ENCODE measurements around the gene MCRIP2.
A peak's percentile ranks its signal among the peaks of the same experiment; 100 is the strongest.

Gene MCRIP2

DNA sequence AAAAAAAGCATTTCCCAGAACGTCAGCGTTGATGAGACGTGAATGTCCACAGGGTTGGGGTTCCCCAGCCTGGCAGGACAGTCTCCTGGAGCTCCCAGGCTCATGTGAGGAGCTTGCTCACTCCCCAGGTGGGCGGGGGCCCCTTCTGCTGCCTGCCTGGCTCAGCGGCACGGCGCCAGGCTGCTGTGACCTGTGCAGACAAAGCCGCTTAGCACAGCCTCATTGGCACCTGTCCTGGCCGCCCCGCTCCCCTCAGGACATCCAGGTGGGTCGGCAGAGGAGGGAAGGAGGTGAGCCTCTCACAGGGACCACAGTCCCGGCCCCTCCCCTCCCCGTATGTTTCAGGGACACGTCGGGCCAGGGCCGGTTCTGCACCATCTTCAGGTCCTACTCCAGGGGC, 23.8 kb upstream of the MCRIP2 start:
- DNase-seq, result no peak

DNA sequence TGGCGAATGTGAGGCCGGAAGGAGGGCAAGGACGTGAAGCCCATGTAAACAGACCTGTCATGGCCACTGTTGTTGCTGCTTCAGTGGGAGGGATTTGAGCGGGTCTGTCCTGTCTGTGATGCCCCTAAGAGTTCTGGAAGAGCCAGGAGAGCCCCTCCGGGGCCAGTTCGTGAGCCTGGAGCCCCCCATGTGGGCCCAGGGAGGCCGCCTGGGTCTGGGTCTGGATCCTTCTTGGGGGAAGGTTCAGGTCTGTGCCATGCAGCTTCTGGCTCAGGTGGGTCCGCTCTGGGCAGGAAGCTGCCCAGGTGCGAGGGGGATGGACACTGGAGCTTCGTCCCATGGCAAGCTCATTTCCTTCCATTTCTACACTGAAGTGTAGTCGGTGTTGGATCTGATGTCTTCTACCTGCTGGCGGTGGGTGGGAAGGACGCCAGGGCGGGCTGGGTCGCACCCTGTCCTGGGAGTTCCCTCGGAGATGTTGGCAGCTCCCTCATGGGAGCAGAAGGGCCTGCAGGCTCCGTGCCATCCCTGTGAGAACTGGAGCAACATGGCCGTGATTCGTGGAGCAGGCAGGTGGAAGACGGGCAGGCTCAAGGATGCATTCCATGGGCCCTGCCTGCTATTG, 22.0 kb upstream of the MCRIP2 start:
- DNase-seq, result no peak

DNA sequence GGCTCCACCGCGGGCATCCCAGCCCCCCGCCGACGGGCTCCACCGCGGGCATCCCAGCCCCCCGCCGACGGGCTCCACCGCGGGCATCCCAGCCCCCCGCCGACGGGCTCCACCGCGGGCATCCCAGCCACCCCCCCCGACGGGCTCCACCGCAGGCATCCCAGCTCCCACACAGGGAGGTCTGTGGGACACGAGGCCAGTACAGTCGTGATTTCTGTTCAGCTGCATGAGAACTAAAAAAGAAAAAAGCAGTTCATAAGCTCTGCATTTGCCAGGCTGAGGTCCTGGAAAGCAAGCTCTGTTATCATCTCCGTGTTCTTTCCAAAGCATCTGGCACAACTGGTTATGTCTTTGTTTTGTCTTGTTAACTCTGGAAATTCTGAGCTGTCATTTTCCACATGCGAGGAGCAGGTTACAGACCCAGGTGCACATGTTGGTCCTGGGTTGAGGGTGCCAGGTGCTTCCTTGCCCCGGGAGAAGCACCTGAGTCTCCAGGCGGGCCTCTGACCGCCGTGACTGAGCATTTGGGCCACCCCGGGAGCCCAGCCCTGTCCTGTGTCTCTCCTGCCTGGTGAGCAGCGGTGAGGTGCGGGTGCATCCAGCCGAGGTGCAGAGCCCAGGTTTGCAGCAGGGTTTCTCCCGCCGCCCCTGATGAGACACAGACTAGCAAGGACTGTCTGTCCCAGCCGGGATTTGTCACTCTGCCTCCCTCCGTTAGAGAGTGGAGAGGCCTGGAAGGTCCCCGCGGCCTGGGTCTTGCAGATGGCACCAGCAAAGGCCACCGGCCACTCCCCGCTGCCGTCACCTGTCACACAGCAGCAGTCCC, 20.7 kb upstream of the MCRIP2 start:
- DNase-seq, result no peak

DNA sequence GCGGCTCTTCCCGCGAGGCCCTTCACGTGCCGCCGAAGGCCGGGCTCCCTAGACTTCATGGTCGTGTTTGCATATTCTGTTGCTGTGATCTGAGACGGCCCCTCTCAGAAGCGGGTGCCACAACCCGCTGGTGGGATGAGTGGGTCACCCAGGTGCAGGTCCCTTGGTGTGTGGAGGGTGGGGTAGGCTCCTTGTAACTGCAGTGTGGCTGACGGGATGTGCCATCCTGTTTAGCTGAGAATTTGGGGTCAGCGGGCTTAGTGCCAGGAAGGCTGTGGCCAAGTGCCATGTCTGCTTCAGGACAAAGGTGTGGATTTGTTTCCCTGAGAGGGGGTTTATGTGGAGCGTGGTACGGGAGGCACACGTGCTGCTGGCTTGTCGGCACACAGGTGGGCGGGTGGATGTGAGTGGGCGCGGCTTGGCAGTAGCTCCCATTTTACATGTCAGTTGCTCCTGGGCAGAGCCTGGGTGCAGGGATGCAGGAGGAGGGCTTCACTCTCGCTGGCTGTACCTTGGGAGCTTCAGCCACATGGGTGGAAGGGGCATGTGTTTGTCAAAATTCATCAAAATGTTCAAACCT, 20.0 kb upstream of the MCRIP2 start:
- DNase-seq, result peak; percentile 10

DNA sequence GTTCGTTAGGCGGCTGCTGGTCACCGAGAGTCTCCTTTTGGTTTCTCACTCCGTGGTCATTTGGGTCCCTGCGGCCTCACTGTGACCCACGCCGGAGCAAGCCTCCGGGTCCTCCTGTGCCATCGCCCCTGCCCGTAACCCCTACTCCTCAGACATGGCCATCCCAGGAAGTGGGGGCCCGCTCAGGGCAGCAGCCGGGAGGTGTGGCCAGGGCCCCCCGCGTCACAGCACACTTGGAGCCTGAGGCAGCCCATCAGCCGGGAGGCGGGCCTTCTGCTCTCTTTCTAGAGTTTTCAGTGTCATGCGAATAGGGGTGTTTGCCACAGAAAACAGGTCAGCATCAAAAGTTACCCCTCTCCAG, 18.7 kb upstream of the MCRIP2 start:
- DNase-seq, result no peak

DNA sequence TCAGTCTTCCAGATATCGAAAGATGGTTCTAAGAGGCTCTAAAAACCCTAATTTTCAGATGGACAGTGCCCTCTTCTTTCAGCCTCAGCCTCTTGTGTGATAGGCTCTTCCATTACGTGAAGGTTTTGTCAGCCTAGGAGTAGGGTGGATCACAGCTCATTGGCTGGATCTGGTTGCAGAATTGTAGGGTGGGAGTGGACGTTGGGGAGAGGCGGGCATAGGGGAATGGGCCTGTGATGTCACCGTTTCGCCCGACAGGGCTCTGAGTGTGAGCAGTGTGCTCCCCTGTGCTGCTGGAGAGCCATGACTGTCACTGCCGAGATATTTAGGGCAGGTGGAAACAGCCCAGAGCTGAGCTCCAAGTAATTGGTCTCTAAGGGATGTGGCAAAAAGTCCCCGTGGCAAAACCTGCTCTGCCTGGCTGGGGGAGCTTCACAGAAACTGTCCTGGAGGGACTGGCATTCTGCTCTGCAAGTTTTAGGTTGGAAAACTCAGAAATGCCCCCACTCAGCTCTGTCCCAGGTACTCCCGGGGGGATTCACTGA, 17.0 kb upstream of the MCRIP2 start:
- no peak for DNase-seq

DNA sequence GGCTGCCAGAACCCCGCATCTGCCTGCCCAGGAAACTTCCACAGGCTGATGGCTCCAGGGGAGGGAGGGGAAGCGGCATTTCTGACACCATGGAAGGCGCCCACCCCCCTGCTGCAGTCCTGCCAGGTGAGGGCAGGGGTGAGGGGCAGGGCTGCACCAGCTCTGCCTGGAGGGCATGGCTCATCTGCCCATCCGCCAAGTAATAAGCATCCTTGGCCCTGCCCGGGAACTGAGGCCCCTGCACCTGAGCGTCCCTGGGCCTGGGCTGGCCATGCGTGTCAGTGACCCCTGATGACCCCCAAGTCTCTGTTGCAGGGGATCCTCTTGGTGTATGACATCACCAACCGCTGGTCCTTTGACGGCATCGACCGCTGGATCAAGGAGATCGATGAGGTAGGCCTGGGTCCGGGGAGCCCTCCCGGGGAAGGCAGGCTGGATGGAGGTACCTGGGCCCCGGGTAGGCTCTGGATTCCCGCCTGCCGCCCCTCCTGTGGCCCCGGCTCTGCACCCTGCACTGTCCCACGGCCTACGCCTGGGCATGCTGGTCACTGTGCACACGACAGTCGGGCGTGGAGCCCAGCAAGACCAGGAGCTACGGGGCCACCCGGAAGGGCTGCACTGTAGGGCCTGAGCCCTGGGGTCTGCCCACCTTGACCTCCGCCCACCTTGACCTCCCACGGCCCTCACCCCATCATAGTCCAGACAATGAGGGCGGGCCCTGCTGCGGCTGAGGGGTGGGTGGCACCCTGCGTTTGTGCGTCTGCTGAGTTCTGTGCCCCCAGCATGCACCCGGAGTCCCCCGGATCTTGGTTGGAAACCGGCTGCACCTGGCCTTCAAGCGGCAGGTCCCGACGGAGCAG, 16.3 kb upstream of the MCRIP2 start:
- DNase-seq, result no peak

DNA sequence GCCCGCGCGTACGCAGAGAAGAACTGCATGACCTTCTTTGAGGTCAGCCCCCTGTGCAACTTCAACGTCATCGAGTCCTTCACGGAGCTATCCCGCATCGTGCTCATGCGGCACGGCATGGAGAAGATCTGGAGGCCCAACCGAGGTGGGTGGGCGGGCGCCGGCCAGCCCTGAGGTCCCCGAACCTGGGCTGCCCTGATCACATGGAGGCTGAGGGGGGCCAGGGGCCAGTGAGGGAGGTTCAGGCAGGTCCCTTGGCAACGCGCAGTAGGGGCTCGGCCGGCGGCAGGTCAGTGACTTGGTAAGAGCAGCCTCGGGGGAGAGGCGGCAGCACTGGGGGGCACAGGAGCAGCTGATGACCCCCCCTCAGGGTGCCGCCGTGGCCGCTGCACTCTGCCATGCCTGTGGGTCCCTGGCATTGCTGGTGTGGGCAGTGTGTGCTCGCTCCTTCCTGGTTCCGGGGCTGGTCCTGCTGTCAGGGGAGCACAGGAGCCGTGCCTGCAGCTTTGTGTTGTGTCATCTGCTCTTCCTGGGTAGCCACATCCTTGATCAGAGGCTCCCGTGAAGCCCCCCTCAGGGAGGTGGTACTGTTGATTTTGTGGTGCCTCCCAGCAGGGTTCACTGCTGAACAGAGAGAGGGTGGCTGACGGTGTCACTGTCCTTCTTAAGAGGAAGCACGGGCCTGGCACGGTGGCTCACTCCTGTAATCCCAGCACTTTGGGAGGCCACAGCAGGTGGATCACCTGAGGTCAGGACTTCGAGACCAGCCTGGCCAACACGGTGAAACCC, 15.5 kb upstream of the MCRIP2 start:
- no peak for DNase-seq

DNA sequence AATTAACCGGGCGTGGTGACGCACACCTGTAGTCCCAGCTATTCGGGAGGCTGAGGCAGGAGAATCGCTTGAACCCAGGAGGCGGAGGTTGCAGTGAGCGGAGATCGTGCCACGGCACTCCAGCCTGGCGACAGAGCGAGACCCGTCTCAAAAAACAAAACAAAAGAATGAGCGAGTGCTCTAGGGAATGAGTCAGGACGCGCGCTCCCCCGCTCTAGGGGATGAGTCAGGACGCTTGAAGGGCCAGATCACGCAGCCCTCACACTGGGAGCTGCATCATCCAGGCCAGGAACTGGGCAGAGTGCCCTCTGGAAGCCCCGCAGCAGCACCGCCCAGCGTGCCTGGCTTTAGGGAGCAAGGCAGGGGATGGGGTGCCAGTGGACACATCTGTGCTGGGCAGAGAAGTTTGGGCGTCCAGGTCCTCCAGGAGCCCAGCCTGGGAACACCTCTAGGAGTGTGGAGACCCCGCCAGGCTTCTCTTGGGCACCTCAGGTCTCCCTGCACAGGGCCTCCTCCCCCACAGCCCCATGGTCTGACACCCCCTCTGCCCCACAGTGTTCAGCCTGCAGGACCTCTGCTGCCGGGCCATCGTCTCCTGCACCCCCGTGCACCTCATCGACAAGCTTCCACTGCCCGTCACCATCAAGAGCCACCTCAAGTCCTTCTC, 14.7 kb upstream of the MCRIP2 start:
- DNase-seq, result no peak

DNA sequence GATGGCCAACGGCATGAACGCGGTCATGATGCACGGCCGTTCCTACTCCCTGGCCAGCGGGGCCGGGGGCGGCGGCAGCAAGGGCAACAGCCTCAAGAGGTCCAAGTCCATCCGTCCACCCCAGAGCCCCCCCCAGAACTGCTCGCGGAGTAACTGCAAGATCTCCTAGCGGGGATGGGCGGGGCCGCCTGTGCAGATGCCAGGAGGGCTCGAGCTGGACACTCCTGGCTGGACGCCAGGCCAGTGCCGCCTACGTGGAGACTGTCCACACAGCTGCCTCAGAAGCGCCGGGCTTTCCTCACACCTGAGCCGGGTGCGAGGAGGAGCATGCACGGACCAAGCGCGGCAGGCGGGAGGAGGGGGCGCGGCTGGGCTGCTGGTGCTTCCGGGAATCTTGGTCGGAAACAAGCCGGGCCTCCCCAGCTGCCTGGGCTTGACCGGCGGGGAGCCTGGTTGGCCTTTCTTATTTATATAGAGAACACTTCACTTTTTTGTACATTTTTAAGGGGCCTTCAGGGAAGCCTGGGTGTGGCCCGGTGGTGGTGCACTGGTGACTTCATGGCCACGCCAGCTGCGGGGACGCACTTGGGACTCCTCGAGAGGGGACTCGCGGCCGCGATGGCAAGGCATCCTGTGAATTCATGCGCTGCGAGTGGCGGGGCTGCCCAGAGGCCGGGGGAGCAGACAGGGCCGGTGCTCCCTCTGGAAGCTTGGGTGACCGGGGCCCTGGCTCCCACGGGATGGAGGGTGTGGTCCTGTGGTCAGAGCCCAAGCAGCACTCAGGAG, 14.0 kb upstream of the MCRIP2 start:
- DNase-seq, result peak; percentile 70

DNA sequence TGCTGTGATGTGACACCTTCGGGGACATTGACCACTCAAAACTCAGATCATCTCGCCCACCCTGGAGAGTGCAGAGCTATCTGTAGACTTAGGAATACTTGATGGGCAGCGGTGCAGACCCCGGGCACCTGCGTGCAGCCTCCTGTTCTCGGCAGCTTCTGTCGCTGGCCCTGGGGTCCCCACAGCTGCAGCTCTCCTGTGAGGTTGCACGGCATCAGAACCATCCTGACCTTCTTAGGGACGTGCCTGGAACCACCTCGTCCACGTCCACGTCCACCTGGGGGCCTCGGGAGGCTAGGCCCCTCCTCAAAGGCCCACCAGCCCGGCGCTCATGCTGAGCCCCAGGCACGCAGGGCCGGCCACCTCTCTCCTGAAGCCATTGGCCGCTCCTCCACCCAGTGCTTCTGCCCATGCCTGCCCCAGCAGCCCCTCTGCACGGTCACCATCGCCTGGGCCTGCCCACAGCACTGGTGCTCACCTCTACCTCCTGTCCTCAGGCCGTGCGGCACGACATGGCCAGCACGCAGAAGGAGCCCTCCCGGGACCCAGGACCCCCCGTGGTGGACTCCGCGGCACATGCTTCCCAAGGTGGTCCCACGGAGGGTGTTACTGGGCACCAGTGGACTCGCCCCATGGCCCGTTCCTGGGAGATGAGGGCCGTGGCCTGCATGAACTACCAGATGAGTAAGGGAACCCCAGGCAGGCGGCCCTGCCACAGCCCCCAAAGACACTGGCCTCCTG, 13.1 kb upstream of the MCRIP2 start:
- no peak for DNase-seq

DNA sequence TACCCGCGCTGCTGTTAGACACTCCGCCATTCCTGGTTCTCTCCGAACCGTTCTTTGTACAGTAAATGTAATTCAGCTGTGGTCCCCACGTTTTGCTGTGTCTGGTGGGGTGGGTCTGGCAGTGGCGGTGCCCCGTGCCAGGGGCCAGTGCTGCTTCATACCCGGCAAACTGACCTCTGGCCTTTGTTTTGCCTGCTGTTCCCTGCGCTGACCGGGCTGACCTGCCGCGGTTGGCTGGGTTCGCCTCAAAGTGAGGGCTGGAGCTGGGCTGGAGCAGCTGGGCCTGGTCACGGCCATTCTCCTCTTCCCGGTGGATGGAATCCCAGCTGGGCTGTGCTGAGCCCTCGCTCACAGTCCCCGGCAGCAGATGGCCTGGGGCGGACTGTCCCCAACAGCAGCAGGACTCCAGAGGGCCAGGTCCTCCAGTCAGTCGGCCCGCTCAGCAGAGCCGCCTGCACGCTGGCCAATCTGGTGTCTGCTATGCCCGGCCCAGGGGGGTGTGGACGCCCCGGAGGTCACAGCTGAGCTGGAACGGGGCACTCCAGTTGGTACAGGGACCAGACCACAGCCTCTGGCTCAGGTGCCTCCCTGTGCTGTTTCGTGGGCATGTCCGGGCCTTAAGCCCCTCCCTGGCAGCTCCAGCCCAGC, 12.3 kb upstream of the MCRIP2 start:
- no peak for DNase-seq

DNA sequence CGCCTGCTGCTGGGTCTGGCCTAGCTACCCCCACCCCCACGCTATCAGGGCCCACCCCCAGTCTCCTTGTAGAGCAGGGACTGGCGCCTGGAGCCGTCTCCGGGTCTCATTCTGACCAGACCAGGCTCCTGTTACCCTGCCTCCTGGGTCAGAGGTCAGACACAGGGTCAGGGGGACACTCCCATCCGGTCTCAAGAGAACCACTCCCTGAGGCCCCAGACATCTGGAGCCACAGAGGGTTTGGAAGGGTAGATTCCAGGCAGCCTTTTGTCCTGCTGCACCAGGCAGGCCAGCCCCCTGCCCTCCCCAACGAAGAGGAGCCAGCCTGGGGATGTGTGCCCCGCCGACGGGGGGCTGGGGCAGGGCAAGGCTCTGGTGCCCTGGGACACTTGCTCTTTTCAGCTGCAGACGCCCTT, 11.8 kb upstream of the MCRIP2 start:
- no peak for DNase-seq

DNA sequence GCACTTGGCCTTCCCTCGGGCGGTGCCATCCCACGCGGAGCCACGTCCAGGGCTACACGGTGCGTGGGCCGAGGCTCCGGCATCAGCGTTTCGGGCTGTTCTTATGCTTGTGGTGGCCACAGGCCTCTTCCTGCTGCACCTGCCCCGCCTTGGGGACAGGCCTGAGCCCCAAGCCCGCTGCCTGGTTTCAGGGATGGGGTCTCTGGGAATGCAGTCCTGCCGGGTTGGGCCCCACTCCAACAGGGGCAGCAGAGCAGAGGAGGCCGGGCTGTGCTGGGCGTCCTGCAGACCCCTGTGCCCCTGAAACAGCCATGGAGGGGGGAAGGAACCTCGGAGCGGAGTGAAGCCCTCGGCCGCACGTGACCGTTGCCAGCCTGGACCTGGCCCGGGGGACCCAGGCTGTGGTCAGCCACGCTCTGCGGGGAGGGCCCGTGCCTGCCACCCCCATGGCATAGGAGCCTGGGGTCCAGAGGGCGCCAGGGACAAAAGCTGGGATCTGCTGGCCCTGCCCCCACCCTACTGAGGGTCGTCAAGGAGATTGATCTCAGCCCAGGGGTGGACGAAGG, 11.3 kb upstream of the MCRIP2 start:
- DNase-seq, result no peak

DNA sequence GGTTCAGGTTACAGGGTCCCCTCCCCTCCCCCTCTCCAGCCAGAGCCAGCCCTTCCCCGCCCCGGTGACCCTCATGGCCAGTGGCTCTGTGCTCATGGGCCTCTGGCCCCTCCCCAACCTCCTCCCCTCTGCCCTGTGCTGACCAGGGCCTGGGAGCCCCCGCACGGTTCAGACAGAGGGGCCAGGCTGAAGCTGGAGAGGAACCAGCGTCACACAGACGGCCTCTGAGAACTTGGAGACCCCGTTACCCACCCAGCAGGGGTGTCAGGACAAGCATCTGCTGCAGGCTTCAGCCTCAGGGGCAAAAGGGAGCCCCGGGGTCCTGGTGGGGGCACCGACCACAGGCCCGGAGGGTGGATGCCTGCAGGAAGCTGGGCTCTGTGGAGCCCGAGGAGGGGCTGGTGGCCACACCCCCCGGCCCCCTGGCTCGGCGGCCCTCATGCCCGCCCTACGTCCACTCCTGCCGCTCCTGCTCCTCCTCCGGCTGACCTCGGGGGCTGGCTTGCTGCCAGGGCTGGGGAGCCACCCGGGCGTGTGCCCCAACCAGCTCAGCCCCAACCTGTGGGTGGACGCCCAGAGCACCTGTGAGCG, 10.7 kb upstream of the MCRIP2 start, which contains the start of gene WFIKKN1:
WFIKKN1 (plus strand) TSS at position 171 of the 591 bp plus-strand sequence; CDS start at position 440, 269 bp downstream.
- no peak for DNase-seq

DNA sequence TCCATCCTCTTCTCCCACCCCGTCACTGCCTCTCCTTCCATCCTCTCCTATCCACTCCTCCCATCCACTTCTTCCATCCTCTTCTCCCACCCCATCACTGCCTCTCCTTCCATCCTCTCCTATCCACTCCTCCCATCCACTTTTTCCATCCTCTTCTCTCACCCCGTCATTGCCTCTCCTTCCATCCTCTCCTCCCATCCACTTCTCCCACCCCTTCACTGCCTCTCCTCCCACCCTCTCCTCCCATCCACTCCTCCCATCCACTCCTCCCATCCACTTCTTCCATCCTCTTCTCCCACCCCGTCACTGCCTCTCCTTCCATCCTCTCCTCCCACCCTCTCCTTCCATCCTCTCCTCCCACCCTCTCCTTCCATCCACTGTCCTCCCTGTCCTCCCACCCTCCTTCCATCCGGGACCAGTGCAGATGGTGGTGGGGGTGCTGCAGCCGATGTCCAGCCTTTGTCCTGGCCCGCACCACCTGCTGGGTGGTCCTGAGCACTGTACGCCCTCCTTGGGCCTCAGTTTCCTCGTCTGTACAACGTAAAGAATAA, 9.7 kb upstream of the MCRIP2 start:
- DNase-seq, result no peak

DNA sequence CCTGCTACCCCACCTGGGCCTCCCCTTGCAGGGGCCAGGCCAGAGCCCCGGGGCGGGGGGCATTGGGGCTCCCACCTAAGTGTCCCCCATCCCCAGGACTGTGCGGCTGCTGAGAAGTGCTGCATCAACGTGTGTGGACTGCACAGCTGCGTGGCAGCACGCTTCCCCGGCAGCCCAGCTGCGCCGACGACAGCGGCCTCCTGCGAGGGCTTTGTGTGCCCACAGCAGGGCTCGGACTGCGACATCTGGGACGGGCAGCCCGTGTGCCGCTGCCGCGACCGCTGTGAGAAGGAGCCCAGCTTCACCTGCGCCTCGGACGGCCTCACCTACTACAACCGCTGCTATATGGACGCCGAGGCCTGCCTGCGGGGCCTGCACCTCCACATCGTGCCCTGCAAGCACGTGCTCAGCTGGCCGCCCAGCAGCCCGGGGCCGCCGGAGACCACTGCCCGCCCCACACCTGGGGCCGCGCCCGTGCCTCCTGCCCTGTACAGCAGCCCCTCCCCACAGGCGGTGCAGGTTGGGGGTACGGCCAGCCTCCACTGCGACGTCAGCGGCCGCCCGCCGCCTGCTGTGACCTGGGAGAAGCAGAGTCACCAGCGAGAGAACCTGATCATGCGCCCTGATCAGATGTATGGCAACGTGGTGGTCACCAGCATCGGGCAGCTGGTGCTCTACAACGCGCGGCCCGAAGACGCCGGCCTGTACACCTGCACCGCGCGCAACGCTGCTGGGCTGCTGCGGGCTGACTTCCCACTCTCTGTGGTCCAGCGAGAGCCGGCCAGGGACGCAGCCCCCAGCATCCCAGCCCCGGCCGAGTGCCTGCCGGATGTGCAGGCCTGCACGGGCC, 8.9 kb upstream of the MCRIP2 start:
- DNase-seq, result no peak
